Mucosa of rectum (tissue), 2 donors: ENCODE data around the gene CLHC1.
A peak's percentile ranks its signal among the peaks of the same experiment; 100 is the strongest.

Source experiments
- H3K27ac ChIP-seq, 2 donors: one replicate each; pipeline ENCODE4 v1.7.0; 2013; ENCODE audit warnings: inconsistent platforms in 2 of 2, low read depth in 2 of 2, low read length in 2 of 2
- H3K27me3 ChIP-seq, 2 donors: one replicate each; pipeline ENCODE4 v1.7.0; 2013; ENCODE audit warnings: low read length in 2 of 2; ENCODE audit not compliant: control insufficient read depth in 2 of 2, insufficient read depth in 2 of 2
- H3K36me3 ChIP-seq, 2 donors: one replicate each; pipeline ENCODE4 v1.7.0; 2013; ENCODE audit warnings: low read length in 2 of 2; ENCODE audit not compliant: control insufficient read depth in 2 of 2, insufficient read depth in 2 of 2
- H3K4me1 ChIP-seq, 2 donors: one replicate each; pipeline ENCODE4 v1.7.0; 2013; ENCODE audit warnings: low read length in 2 of 2, mild to moderate bottlenecking in 1 of 2; ENCODE audit not compliant: control insufficient read depth in 2 of 2, insufficient read depth in 2 of 2
- H3K4me3 ChIP-seq, 2 donors: one replicate each; pipeline ENCODE4 v1.7.0; 2013; ENCODE audit warnings: low read length in 2 of 2
- H3K9ac ChIP-seq, 2 donors: one replicate each; pipeline ENCODE4 v1.7.0; 2013; ENCODE audit warnings: low read length in 2 of 2, low read depth in 1 of 2, mild to moderate bottlenecking in 1 of 2
- H3K9me3 ChIP-seq, 2 donors: one replicate each; pipeline ENCODE4 v1.7.0; 2013; ENCODE audit warnings: low read length in 2 of 2; ENCODE audit not compliant: control insufficient read depth in 2 of 2
- donor health status: healthy.
- donor health status: Normal muscosa, but diverticular disease.

Gene CLHC1

GRCh38 chr2:55161295-55162210, 70.5 kb downstream of the CLHC1 start:
- Histone ChIP-seq H3K9ac (no peak overlapping the region), H3K27ac (no peak overlapping the region), H3K36me3 (no peaks in the 10 kb centered on the region), H3K9me3 (no peaks in the 10 kb centered on the region), H3K27me3 (no peaks in the 10 kb centered on the region), H3K4me3 (no peak overlapping the region), H3K4me1 (peaks cover 43 to 48% of the 10 kb centered on the region in 2 donors)

DNA sequence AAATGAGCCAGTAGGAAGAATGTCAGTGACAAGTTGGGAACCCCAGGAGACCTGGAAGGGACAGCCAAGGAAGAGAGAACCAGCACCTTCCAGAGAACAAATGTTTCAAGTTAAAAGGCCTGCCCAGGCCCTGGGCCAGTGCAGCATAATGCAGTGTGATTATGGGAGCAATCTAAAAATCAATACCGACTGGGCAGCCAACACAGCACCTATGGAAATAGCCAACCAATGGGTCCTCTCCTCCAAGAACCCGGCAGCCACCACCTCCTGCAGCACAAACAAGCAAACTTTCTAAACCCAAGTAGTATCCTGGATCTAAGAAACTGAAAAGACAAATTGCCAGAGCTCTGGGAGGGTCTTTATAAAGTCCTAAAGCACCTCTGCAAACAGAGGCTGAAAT, 71.7 kb downstream of the CLHC1 start:
- peaks cover 38 to 57% of the 10 kb centered on the region in 2 donors for H3K4me1 ChIP-seq
- H3K36me3 ChIP-seq = no peaks in the 10 kb centered on the region
- no peaks in the 10 kb centered on the region for H3K9me3 ChIP-seq
- H3K4me3 ChIP-seq = no peak overlapping the region
- H3K27me3 ChIP-seq = no peaks in the 10 kb centered on the region
- H3K9ac ChIP-seq = no peak overlapping the region
- no peak overlapping the region for H3K27ac ChIP-seq

- Histone ChIP-seq H3K27ac (no peak overlapping the region), H3K4me3 (no peak overlapping the region), H3K36me3 (no peaks in the 10 kb centered on the region), H3K27me3 (no peaks in the 10 kb centered on the region), H3K4me1 (peaks cover 35 to 61% of the 10 kb centered on the region in 2 donors), H3K9me3 (no peaks in the 10 kb centered on the region), H3K9ac (no peak overlapping the region)
These were observed 72.3 kb downstream of the CLHC1 start for GRCh38 chr2:55159752-55160151.

DNA sequence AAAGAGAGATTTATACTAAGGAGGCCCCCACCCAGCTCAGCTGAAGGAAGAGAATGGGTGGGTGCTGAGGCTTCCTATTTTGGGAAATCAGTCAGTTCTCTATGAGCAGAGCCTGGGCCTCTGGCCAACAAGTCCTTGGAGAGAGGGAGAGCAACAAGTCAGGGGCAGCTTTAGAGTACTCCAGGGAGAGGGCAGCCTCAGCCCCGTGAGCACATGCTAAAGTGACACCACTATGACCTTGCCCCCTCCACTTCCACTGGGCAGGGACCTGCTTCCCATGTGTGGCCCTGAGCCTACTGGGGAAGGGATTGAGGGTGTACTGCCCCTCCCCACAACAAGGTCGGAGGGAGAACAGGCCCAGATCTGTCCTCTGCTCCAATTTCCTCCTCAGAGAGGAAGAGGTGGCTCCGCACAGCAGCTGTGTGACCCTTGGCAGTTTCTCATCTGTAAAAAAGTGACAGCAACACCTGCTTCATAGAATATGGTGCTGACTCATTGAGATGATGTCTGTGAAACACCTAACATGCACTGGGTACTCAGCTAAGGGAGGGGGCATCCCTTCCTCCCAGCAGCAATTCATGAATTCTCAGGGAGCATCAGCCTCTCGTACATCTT, 72.9 kb downstream of the CLHC1 start:
- H3K27me3 ChIP-seq = no peaks in the 10 kb centered on the region
- peaks cover 34 to 63% of the 10 kb centered on the region in 2 donors for H3K4me1 ChIP-seq
- H3K9me3 ChIP-seq = no peaks in the 10 kb centered on the region
- H3K36me3 ChIP-seq = no peaks in the 10 kb centered on the region
- peak overlapping the region; percentile 43 to 79 for H3K27ac ChIP-seq
- peak overlapping the region in 1 of 2 donors; percentile 36 for H3K9ac ChIP-seq
- H3K4me3 ChIP-seq = no peak overlapping the region

DNA sequence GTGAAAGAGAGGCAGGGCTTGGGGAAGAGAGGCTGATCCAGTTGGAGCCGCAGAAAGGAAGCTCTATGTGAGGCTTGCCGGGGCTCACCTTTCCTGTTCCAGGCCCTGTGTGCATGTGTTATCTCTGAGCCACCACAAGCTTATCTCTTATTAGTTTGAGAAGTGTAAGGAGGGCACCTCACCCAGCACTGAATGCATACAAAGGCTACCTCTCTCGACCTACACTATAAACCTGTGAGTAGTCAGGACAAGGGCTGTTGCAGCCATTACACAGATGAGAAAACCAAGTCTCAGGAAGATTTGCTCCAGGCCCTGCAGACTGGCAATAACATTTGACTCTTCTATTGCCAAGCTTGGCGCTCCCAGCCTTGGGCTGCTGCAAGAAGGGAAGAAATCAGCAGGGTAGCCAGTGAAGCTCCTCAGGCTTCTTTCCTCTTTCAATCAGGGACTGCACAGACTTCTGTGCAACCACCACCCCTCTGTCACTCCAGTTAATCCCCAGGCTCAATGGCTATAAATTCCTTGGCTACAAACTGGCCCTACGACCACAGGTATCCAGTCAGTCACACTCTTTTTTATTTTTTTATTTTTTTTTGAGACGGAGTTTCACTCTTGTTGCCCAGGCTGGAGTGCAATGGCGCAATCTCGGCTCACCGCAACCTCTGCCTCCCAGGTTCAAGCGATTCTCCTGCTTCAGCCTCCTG, 73.8 kb downstream of the CLHC1 start:
- no peak overlapping the region for H3K4me3 ChIP-seq
- peaks cover 32 to 61% of the 10 kb centered on the region in 2 donors for H3K4me1 ChIP-seq
- H3K9me3 ChIP-seq = no peaks in the 10 kb centered on the region
- no peaks in the 10 kb centered on the region for H3K36me3 ChIP-seq
- H3K27me3 ChIP-seq = no peaks in the 10 kb centered on the region
- no peak overlapping the region for H3K9ac ChIP-seq
- H3K27ac ChIP-seq = peak overlapping the region in 1 of 2 donors; percentile 54

DNA sequence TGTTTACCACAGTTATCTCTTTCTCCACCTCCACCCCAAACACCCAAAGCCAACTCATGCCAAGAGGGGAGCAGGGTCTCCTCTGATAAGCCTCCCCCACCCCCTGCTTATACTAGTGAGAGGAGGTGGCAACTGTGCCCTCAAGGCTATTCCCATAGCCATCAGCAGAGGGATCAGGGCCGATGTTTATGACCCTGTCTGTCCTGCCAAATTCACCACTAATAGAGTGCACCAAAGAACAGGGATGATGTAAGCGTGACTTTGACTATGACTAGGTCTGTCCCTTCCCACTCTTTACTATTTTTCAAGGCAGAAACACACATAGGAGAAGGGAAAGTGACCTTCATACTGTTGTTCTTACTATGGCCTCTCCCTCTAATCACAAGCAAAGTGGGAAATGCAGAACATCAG, 74.6 kb downstream of the CLHC1 start:
- peak overlapping the region in 1 of 2 donors; percentile 29 for H3K27ac ChIP-seq
- H3K4me1 ChIP-seq = peaks cover 30 to 61% of the 10 kb centered on the region in 2 donors
- no peak overlapping the region for H3K9ac ChIP-seq

GRCh38 chr2:55156984-55157383, 75.1 kb downstream of the CLHC1 start:
- H3K9me3 ChIP-seq = no peaks in the 10 kb centered on the region
- no peak overlapping the region for H3K4me3 ChIP-seq
- no peak overlapping the region for H3K9ac ChIP-seq
- H3K27ac ChIP-seq = peak overlapping the region; percentile 29 to 35
- H3K36me3 ChIP-seq = no peaks in the 10 kb centered on the region
- H3K27me3 ChIP-seq = no peaks in the 10 kb centered on the region
- peaks cover 30 to 63% of the 10 kb centered on the region in 2 donors for H3K4me1 ChIP-seq

More for the DNA sequence above, 74.6 kb downstream of the CLHC1 start:
- Histone ChIP-seq H3K4me3 (no peak overlapping the region), H3K27me3 (no peaks in the 10 kb centered on the region), H3K36me3 (no peaks in the 10 kb centered on the region), H3K9me3 (no peaks in the 10 kb centered on the region)

DNA sequence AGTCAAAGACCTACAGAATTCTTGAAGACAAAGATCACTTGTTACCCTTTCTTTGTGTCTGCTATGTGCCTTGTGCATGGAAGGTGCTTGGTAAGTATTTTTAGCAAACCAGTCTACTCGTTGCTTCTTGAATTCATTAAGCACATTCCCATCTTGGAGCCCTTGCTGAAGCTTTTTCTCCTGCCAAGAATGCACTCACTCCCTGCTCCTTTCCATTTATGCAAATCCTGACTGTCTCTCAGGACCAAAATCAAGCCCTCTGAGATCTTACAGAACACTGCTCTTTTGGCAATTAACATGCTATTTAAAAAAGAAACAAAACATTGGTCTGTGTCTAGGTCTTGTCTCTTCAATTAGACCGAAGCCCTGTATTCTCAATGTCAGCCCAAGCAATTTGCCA, 75.8 kb downstream of the CLHC1 start:
- no peak overlapping the region for H3K4me3 ChIP-seq
- no peak overlapping the region for H3K9ac ChIP-seq
- H3K36me3 ChIP-seq = no peaks in the 10 kb centered on the region
- H3K9me3 ChIP-seq = no peaks in the 10 kb centered on the region
- H3K27me3 ChIP-seq = no peaks in the 10 kb centered on the region
- peaks cover 30 to 63% of the 10 kb centered on the region in 2 donors for H3K4me1 ChIP-seq
- peak overlapping the region; percentile 21 to 35 for H3K27ac ChIP-seq

GRCh38 chr2:55155764-55156281, 76.3 kb downstream of the CLHC1 start:
- Histone ChIP-seq H3K27ac (peak overlapping the region in 1 of 2 donors; percentile 17), H3K36me3 (no peaks in the 10 kb centered on the region), H3K27me3 (no peaks in the 10 kb centered on the region), H3K9me3 (no peaks in the 10 kb centered on the region), H3K9ac (no peak overlapping the region), H3K4me1 (peaks cover 30 to 63% of the 10 kb centered on the region in 2 donors), H3K4me3 (no peak overlapping the region)
